ENCODE results near the gene ASAP2.

Gene ASAP2

GRCh38 chr2:9330612-9331270 is 124.1 kb downstream of the ASAP2 start:
- no peak for DNase-seq

- DNase-seq, result no peak
Observed at GRCh38 chr2:9331704-9332103, 125.1 kb downstream of the ASAP2 start.

- no peak for DNase-seq
Observed at GRCh38 chr2:9332136-9332852, 125.7 kb downstream of the ASAP2 start.

GRCh38 chr2:9332853-9333245 is 126.2 kb downstream of the ASAP2 start:
- no peak for DNase-seq

- peak; percentile 5 for DNase-seq
Observed at GRCh38 chr2:9333591-9334171, 127.1 kb downstream of the ASAP2 start.

GRCh38 chr2:9334761-9335160 is 128.1 kb downstream of the ASAP2 start:
- DNase-seq, result no peak

GRCh38 chr2:9335322-9335832 is 128.8 kb downstream of the ASAP2 start:
- DNase-seq, result no peak

- peak; percentile 4 for DNase-seq
Observed at GRCh38 chr2:9336241-9336575, 129.6 kb downstream of the ASAP2 start.

GRCh38 chr2:9336576-9337314 is 130.1 kb downstream of the ASAP2 start:
- no peak for DNase-seq

- DNase-seq, result no peak
Observed at GRCh38 chr2:9337901-9338300, 131.3 kb downstream of the ASAP2 start.

- no peak for DNase-seq
Observed at GRCh38 chr2:9341337-9341887, 134.8 kb downstream of the ASAP2 start.

- no peak for DNase-seq
Observed at GRCh38 chr2:9342659-9343058, 136.0 kb downstream of the ASAP2 start.

GRCh38 chr2:9343524-9343923 is 136.9 kb downstream of the ASAP2 start:
- DNase-seq, result no peak

- DNase-seq, result no peak
Observed at GRCh38 chr2:9344434-9344833, 137.8 kb downstream of the ASAP2 start.

GRCh38 chr2:9345343-9345742 is 138.7 kb downstream of the ASAP2 start:
- DNase-seq, result no peak

- no peak for DNase-seq
Observed at GRCh38 chr2:9345997-9346396, 139.4 kb downstream of the ASAP2 start.

GRCh38 chr2:9346885-9347284 is 140.3 kb downstream of the ASAP2 start:
- DNase-seq, result no peak

- DNase-seq, result no peak
Observed at GRCh38 chr2:9347411-9347881, 140.8 kb downstream of the ASAP2 start.

- DNase-seq, result no peak
Observed at GRCh38 chr2:9354318-9354717, 147.7 kb downstream of the ASAP2 start.

GRCh38 chr2:9355270-9355669 is 148.7 kb downstream of the ASAP2 start:
- DNase-seq, result no peak

GRCh38 chr2:9355716-9356115 is 149.1 kb downstream of the ASAP2 start:
- no peak for DNase-seq

GRCh38 chr2:9356261-9356660 is 149.6 kb downstream of the ASAP2 start:
- DNase-seq, result no peak

- no peak for DNase-seq
Observed at GRCh38 chr2:9358846-9359245, 152.2 kb downstream of the ASAP2 start.
